Activated CD4-positive, CD25-positive, alpha-beta regulatory T cell (primary cell): ENCODE data around the gene BCKDHA.
A peak's percentile ranks its signal among the peaks of the same experiment; 100 is the strongest.

Experiments used
- DNase-seq, 4 experiments: peaks; one replicate each; lab custom pipeline; 2025; lab: John Stamatoyannopoulos, UW

The BCKDHA gene

DNA sequence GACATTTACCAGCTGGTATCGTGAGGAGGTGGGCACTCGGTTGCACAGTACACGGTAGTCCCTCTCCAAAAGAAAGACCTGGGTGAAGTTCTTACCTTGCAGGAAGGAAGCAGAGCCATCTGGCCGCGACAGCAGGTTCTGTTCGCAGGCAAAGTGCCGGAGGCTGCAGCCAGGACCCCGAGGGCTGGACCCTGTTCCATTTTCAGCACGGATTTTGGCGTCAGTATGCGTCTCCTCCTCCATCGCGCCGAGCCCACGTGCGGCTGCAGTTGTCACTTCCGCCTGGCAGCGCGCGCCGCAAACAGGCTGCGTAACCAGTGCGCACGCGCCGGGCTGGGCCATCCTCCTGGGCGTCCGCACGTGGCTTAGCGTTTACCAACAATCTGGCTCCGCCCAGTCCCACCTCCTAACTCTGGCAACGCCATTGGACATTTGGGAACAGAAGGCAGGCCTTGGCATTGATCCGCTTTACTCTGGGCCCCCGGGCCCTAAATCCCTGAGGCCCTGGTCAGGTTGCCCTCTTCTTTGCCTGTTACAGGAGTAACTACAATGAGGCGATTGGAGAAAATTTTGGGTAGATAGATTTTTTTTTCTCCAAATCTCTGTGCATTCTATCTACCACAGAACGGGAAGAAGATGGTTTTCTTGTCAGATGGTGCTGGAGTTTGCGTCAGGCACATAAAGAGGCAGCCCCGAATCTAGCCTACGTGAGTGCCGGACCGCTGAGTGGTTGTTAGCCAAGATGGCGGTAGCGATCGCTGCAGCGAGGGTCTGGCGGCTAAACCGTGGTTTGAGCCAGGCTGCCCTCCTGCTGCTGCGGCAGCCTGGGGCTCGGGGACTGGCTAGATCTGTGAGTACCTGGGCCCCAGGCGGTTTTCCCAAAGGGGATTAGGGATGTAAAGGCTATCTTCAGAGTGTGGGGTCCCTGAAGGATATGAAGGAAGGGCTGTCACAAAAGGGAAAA is at the start of gene BCKDHA, which contains the start of gene EXOSC5:
Gene BCKDHA (plus strand): TSS at position 733 of the 964 bp plus-strand sequence. CDS start 10 bp downstream, at position 743.
Gene EXOSC5 (minus strand): TSS at position 274 of the 964 bp plus-strand sequence. CDS start 31 bp downstream, at position 243.
- peak; percentile 85 to 98 (median 96) for DNase-seq

DNA sequence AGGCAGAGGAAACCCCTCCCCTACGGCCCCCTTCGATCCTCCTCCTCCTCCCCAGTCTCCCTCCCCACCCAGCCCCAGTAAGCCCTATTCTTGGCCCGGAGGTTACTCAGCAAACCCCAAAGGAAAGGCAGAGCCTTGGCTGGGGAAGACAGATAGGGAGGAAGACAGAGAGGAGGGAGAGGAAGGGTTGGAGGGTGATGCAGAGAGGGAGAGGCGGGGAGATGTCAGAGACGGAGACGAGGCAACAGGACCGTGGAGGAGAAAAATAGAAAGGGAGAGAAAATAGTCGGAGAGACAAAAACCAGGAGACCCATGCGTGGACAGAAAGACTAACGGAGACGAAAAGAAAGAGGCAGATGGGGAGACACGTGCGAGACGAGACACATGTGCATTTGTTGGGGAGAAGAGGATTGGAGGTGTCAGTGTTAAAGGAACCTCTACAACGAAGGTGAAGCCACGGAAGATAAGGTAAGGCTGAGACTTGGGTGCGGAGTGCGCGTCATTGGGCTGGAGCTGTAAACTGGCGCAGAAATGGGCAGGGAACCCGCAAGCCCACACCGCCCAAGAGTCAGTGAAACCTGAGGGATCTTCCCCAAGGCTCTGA is 46.8 kb upstream of the BCKDHA start:
- DNase-seq: no peak

DNA sequence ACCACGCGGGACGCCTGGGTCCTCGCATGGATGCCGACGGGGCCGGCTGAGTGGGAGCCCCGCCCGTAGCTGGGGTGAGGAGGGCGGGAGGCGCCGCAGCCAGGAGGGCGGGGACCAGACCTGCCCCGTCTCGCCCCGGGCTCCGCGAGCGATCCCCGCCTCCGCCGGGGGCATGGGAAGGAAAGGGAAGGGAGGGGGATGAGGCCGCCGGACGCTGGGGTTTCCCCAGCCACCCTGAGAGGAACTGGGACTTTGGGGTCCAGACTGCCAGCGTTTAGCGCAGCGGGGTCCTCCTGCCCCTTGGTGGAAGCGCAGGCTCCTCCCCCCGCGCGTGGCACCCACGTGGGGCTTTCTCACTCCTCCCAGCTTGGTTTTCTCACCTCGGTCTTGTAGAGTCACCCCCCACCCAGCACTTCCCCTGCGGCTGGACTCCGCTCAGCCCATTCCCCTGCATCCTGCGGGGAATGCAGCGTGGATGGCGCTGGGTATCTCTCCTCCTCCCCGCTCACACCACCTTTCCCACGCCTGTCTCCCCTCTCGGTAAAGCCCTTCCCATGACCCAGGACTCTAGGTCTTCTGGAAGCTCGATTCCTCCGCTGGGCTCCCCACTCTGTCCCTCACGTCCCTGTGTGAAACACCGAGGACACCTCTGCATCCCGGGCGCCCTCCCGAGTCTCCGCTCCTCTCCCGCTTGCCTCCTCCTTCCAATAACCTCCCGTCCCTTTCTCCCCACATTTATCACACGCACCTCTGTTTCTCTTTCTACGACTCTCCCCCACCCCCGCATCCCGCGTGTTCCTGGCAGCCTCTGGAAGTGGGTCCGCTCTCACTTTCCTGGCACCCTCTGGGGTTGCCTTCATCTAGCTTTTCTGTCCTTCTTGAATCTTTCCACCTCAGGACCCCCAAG is 46.0 kb upstream of the BCKDHA start:
- peak; percentile 71 to 77 (median 74) for DNase-seq

DNA sequence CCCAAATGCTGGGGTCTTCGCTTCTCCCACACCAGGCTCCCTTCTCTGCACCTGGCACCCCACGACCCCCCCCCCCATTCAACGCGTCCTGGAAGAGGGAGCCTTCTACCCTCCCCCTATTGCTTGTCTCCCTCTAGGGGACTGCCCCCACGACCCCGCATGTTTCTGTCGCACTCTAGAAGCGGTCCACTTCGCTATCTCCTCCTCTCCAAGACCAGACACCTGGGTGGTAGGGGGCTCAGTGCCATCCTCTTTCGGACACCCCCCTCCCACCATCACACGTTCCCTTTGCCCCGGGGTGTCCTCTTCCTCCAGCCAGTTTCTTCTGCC is 45.4 kb upstream of the BCKDHA start:
- DNase-seq: no peak

DNA sequence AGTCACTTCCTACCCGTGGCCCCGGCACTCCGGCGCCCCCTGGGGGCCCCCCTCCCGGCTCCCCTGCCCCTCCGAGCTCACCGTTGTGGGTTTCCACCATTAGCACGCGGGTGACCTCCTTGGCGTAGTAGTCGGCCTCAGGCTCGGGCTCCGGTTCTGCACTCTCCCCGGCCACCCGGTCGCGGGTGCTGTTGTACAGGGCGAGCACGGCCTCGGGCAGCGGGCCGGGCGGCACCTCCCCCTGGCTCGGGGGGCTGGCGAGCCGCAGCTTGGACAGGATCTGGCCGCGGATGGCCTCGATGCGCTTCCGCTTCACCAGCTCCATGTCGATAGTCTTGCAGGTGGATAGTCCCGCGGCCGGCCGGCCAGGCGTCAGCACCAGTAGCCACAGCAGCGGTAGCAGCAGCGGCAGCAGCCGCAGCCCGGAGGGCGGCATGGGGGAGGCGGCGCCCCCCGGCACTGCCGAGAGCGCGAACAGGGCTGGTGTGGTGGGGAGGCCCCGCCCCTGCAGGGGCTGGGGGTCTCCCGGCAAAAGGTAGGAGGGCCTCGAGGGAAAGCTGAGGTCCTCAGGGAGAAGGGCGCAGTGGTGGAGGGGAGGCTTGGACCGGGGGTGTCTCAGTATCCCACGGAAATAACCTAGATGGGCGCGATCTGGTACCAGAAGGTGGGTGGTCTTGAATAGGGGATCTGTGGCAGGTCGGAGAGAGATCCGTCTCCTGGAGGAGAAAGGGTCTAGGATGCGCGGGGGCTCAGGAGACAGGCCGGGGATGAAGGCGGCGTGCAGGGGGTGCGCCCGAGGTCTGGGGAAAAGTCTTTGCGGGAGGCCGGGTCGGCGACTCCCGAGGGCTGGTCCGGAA is 44.8 kb upstream of the BCKDHA start:
- DNase-seq: peak; percentile 65 to 69 (median 66)

DNA sequence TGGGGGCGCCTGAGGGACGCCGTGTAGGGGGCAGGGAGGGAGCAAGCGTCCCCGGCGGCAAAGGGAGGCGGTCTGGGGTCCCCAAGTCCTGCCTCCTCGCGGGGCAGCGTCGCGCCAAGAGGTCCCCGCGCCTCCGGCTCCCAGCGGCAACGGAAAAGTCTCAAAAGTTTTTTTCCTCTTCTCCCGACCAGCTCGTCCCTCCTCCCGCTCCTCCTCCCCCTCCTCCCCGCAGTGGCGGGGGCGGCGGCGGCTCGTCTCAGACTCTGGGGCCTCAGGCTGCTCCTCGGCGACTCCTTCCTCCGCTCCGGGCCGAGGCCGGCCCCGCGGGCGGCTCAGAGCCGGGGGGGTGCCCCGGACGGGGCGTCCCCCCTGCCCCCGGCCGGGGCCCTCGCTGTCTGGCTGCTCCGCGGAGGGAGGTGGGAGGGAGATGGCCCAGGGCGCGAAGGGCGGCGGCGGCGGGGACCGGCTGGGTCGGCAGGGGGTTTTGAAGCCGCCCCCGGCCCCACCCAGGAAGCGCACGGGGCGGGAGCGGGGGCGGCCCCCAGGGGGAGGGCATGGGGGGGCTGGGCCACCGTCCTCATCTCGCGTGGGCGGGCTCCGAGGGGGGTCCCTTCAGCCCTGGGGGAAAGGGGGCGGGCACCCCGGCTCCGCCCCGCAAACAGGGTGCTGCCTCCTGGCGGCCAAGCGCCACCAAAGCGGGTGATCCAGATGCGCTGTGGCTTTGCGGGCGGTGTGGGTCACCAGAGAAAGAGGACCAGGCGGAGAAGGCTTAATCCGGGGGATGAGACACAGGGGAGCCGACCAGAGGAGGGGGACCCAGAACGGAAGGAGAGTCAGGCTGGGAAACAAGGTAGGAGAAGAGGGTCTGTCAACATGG is 43.9 kb upstream of the BCKDHA start, which contains the start of gene TGFB1:
Gene TGFB1 (minus strand): TSS at position 457 of the 877 bp plus-strand sequence. CDS start 878 bp downstream, outside the sequence.
- DNase-seq: peak; percentile 69 to 93 (median 89)

DNA sequence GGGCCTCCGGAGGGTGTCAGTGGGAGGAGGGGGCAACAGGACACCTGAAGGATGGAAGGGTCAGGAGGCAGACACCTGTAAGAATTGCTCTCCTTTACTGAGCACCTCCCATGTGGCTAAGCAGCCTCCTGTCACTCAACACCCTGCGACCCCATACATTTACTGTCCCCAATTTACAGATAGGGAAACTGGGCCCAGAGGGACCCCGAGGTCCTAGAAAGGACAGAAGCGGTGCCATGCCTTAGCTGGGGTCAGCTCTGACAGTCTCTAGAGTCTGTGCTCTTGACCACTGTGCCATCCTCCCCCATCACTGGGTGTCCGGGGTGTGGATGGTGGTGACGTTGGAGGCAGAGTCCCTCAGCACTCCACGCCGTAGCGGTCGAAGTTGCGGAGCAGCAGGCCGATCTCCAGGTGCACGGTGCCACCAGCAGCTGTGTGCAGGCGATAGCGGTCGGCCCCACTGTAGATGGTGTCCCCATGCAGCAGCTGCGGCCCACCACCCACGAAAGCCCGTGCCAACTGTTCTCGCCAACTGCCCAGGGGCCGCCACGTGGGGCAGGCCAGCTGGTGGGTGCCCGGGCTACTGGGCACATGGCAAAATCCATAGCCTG is 43.2 kb upstream of the BCKDHA start:
- DNase-seq: no peak

DNA sequence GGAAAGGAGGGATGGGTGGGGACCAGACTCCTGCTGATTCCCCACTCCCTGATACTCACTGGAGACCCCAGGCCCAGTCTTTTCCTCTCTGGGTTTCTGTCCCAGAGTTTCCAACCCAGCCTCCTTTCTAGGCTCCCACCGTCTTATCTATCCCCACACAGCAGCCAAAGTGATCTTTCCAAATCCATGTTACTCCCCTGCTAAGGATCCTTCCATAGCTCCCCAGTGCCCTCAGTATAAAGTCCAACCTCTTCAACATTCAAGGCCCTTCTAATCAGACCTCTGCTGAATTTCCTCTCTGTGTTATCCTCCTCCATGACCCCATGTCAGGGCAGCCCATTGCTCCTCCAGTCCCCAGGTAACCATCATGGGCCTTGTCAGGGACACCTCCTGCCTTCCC is 42.6 kb upstream of the BCKDHA start:
- no peak for DNase-seq

DNA sequence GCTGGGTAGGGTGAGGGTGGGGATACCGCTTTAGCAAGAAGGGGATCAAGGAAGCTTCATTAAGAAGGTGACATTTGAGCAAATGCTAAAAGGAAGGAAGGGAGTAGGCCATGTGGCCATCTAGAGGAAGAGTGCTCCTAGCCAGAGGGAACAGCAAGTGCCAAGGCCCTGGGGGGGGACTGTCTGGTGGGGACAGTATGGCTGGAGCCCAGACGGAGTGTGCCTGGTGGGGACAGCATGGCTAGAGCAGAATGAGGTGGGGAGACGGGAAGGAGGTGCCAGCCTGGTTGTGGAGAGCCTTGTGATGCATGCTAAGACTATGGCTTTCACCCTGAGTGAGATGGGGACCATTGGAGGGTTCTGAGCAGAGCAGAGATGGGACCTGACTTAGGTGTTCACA is 41.8 kb upstream of the BCKDHA start:
- DNase-seq: no peak

DNA sequence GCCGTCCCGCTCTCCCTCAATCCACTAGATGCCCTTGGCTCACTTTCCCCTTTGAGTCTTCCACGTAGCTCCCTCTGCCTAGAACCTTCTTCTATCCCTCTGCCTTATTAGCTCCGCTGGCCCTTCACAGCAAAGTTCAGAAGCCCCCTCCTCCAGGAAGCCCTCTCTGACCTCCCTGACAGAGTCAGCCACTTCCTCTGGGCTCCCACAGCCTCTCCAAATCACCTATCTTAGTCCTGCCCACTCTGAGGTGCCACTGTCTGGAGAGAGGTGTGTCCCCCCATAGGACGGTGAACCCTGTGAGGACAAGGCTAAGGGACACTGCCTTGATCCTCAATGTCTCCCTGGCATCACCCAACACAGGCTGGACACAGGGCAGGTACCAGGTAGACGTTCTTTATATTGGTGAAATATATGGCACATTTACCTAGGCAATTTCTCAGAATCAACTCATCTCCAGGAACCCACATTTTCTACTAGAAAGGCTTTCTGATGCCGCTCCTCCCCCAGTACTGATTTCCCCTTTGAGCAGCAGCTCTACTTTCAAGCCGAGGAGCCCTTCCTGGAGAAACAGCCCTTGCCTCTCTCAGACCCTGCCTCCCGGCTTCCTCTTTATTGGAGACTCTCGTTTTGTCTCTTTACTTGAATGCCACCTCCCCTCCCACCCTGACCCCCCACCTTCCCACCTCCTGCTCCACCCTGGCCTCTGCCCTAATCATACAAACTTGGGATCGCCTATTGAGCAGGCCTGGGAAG is 40.5 kb upstream of the BCKDHA start:
- DNase-seq: no peak

DNA sequence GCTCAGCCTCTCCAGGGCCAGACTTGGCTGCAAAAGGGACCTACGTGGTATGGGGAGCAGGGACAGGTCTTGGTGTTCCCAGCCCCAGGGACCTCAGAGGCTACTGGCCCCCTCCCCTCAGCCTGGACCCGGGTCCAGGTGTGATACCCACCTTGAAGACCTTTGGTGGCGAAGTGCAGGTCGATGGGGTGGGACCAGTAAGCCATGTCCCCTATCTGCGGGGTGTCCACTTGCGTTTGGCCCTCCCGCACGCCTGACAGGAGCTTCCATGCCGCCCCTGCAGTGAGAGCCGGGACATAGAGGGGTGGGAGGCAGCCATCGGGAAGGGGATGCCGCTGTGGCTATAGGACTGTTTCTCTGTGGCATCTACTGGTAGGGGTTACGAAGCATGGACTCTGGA is 39.9 kb upstream of the BCKDHA start:
- DNase-seq: no peak

DNA sequence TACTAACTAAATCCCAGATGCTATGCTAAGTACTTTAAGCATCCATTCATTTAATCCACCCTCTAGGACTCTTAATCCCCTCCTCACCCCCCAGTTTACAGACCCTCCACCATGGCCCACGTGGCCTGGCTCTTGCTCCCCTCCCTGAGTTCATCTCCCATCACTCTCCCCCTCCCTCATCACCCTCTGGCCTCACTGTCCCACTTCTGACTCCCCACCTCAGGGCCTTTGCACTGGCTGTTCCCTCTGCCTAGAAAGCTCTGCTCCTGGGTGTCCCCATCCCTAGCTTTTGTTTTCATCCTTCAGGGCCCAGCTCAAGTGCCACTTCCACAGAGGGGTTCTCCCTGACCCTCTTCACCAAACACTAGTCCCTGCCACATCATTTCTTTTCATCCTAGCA is 37.9 kb upstream of the BCKDHA start:
- no peak for DNase-seq

DNA sequence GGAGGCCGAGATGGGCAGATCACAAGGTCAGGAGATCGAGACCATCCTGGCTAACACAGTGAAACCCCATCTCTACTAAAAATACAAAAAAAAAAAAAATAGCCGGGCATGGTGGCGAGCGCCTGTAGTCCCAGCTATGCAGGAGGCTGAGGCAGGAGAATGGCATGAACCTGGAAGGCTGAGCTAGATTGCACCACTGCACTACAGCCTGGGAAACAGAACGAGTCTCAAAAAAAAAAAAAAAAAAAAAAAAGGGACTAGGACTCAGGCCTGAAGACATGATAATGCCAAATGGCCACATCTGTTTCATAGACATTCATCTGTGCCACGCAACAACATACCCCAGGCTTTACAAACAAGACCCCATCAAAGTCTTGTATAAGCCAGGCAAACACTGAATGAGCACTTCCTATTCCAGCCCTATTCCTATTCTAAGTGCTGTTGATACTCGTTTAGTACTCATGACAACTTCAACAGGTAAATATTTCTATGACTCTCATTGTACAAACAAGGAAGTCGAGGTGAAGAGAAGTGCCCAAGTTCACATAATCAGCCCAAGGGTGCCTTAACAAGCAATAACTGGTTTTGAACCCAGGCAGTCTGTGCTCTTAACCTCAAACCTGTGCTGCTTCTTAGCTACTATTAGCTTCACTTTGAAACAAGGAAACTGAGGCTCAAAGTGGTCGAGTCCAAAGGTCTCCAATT is 35.3 kb upstream of the BCKDHA start:
- DNase-seq: no peak

DNA sequence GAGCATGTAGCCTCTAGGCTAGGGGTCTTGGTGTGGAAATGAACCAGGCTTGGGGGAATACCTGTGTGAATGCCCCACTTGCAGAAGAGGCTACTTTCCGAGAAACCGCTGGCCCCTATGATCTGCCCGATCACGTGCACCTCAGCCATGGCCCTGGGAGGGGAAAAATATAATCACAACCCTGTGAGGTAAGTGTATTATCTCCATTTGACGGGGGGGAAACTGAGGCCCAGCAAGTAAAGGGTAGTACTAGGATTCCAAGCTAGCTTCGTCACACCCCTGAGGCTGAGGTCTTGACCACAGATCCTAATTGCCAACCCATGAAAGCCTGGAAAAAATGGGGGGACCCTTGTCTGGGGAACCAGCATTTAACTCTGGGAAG is 34.3 kb upstream of the BCKDHA start:
- no peak for DNase-seq

DNA sequence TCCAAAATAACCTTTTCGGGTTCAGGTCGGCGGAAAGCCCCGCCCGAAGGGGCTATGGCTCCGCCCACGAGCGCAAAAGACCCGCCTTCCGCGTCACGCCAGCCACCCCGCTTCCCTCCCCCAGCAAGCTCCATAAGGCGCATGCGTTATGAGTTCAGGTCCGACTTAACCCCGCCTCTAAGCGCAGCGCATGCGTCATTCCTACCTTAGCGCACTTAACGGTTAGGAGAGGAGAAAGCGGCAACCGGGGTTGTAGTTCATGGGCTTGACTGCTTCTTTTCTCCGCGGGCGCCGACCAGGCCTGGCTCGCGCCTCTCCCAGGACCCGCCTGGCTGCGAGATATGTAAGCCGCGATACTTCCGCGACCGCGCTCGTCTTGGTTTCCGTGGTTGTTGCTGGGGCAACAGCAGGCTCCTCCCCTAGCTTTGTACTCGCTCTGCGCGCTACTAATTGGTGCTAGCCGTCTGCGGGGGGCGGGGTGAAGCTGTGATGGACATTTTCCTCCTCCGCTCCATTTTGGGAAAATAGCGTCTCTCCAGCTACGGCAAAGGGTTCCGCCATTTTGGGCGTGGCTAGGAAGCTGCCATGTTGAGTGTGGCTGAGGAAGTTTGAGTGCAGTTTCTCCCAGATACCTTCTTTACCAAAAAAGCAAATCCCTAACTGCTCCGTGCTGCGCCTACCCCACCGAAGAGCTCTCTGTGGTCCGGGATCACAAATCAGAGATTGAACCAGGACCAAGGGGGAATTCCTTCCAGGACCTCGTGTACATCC is 33.7 kb upstream of the BCKDHA start, which contains the start of gene B9D2:
Gene B9D2 (minus strand): TSS at position 397 of the 771 bp plus-strand sequence. CDS start 630 bp downstream, outside the sequence.
- DNase-seq: peak; percentile 91 to 95 (median 92)

DNA sequence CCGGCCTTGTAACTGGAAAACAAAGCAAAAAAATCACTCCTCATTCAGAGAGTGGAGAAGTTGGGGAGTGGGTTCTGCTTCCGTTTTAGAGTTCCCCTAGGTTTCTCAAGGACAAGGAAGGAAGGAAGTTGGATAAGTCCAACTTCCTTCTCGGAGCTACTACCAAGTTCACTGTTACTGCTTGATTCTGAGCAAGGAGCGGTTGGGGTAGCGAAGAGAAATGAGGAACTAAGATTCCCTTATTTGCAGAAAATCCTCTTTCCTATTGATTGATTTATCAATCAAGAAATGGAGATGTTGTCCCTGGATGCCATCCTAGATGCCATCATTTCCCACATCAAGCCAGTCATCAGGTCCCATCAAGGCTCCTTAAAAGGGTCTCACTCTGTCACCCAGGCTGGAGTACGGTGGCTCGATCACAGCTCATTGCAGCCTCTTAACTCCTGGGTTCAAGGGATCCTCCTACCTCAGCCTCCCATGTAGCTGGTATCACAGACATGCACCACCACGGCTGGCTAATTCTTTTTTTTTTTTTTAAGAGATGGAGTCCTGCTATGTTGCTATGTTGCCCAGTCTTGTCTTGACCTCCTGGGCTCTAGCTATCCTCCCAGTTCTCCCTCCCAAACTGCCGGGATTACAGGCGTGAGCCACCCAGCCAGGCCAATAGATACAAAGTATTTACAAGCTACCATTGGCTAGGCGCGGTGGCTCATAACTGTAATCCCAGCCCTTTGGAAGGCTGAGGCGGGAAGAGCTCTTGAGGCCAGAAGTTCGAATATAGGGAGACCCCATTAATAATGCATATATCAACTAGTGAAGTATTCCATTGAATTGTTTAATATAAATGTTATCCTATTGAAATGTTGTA is 32.9 kb upstream of the BCKDHA start:
- no peak for DNase-seq
